Mesenchymal stem cell (in vitro differentiated cells and primary cell): ENCODE measurements around the gene FAM170B.

Source experiments
- DNase-seq: peaks from one replicate; pipeline ENCODE4 v3.0.0-alpha.2; 2013
- H2AFZ ChIP-seq: one replicate; pipeline ENCODE4 v1.6.1; 2013; ENCODE audit warnings: low read depth, mild to moderate bottlenecking, control low read depth, inconsistent platforms, low read length, moderate library complexity
- H2AK5ac ChIP-seq: 2 replicates; pipeline ENCODE4 v1.6.1; 2013; ENCODE audit warnings: low read length, moderate library complexity, mild to moderate bottlenecking, inconsistent platforms; ENCODE audit not compliant: severe bottlenecking
- H2BK120ac ChIP-seq: one replicate; pipeline ENCODE4 v1.6.1; 2013; ENCODE audit warnings: low read depth, mild to moderate bottlenecking, inconsistent platforms, low read length, moderate library complexity
- H2BK12ac ChIP-seq, 2 experiments: one replicate each; pipeline ENCODE4 v1.6.1; 2013; ENCODE audit warnings: inconsistent platforms in 2 of 2, low read length in 2 of 2, mild to moderate bottlenecking in 2 of 2, moderate library complexity in 2 of 2, control low read depth in 1 of 2
- H2BK15ac ChIP-seq: one replicate; pipeline ENCODE4 v1.6.1; 2013; ENCODE audit warnings: mild to moderate bottlenecking, low read depth, inconsistent platforms; ENCODE audit not compliant: poor library complexity, severe bottlenecking
- H2BK5ac ChIP-seq: 2 replicates; pipeline ENCODE4 v1.6.1; 2013; ENCODE audit warnings: low read depth, mild to moderate bottlenecking, low read length, control low read depth, inconsistent platforms; ENCODE audit not compliant: poor library complexity, severe bottlenecking
- H3K14ac ChIP-seq, 2 experiments: one replicate each; pipeline ENCODE4 v1.6.1; 2013; ENCODE audit warnings: inconsistent platforms in 2 of 2, low read length in 2 of 2, control low read depth in 1 of 2, mild to moderate bottlenecking in 1 of 2, moderate library complexity in 1 of 2
- H3K18ac ChIP-seq, 2 experiments: one replicate each; pipeline ENCODE4 v1.6.1; 2013; ENCODE audit warnings: inconsistent platforms in 2 of 2, low read length in 2 of 2, control low read depth in 1 of 2, low read depth in 1 of 2, mild to moderate bottlenecking in 1 of 2
- H3K23ac ChIP-seq, 2 experiments: one replicate each; pipeline ENCODE4 v1.6.1; 2013; ENCODE audit warnings: inconsistent platforms in 2 of 2, low read length in 2 of 2, mild to moderate bottlenecking in 2 of 2, moderate library complexity in 2 of 2, control low read depth in 1 of 2
- H3K27ac ChIP-seq: 2 replicates; pipeline ENCODE4 v1.5.1; 2013; ENCODE audit warnings: mild to moderate bottlenecking, moderate library complexity, low read length, control low read depth, inconsistent platforms; ENCODE audit not compliant: poor library complexity, severe bottlenecking
- H3K27me3 ChIP-seq, 2 experiments: 2 replicates each; pipeline versions ENCODE4 v1.6.1 to v1.7.0; 2013; ENCODE audit warnings: low read length in 2 of 2, mild to moderate bottlenecking in 2 of 2, moderate library complexity in 2 of 2, control low read depth in 1 of 2, inconsistent platforms in 1 of 2; ENCODE audit not compliant: control insufficient read depth in 1 of 2, insufficient read depth in 1 of 2
- H3K36me3 ChIP-seq, 2 experiments: 2 replicates each; pipeline versions ENCODE4 v1.6.1 to v1.7.0; 2013; ENCODE audit warnings: low read length in 2 of 2, control low read depth in 1 of 2, inconsistent platforms in 1 of 2, low read depth in 1 of 2, mild to moderate bottlenecking in 1 of 2; ENCODE audit not compliant: insufficient read depth in 2 of 2, control insufficient read depth in 1 of 2
- H3K4ac ChIP-seq, 2 experiments: one replicate each; pipeline ENCODE4 v1.6.1; 2013; ENCODE audit warnings: inconsistent platforms in 2 of 2, low read length in 2 of 2, mild to moderate bottlenecking in 2 of 2, moderate library complexity in 2 of 2, control low read depth in 1 of 2, low read depth in 1 of 2
- H3K4me1 ChIP-seq: 2 replicates; pipeline ENCODE4 v1.6.1; 2013; ENCODE audit warnings: low read depth, low read length, control low read depth; ENCODE audit not compliant: control insufficient read depth, insufficient read depth
- H3K4me2 ChIP-seq: 2 replicates; pipeline ENCODE4 v1.6.1; 2013; ENCODE audit warnings: low read length, mild to moderate bottlenecking, inconsistent platforms; ENCODE audit not compliant: poor library complexity, severe bottlenecking
- H3K4me3 ChIP-seq, 2 experiments: 2 replicates each; pipeline versions ENCODE4 v1.5.1 to v1.7.0; 2013; ENCODE audit warnings: low read length in 2 of 2, mild to moderate bottlenecking in 2 of 2, control low read depth in 1 of 2, low read depth in 1 of 2; ENCODE audit not compliant: insufficient read depth in 1 of 2
- H3K79me1 ChIP-seq: replicated peaks from 2 replicates; pipeline ENCODE4 v1.6.1; 2013; ENCODE audit warnings: mild to moderate bottlenecking, control low read depth, low read length, inconsistent platforms; ENCODE audit not compliant: poor library complexity, severe bottlenecking
- H3K9ac ChIP-seq: 2 replicates; pipeline ENCODE4 v1.7.0; 2013; ENCODE audit warnings: mild to moderate bottlenecking, low read length, moderate library complexity
- H3K9me3 ChIP-seq: 2 replicates; pipeline ENCODE4 v1.7.0; 2013; ENCODE audit warnings: mild to moderate bottlenecking, low read length; ENCODE audit not compliant: control insufficient read depth
- H4K8ac ChIP-seq: one replicate; pipeline ENCODE4 v1.6.1; 2013; ENCODE audit warnings: inconsistent platforms, mild to moderate bottlenecking, low read length, moderate library complexity
- H4K91ac ChIP-seq: one replicate; pipeline ENCODE4 v1.6.1; 2013; ENCODE audit warnings: mild to moderate bottlenecking, low read length, inconsistent platforms
- WGBS: methylation state at CpG from one replicate; pipeline ENCODE4 v1.1.7; 2013; ENCODE audit warnings: mixed read lengths; 5-methylcytosine and 5-hydroxymethylcytosine counted together

The FAM170B gene

GRCh38 chr10:49099046-49099445 lies 34.8 kb downstream of the FAM170B start:
- no peak for DNase-seq
- H3K4me2 ChIP-seq: no peak overlapping the region
- no peaks in the 10 kb centered on the region for H3K4me1 ChIP-seq
- no peak overlapping the region for H3K4ac ChIP-seq
- H3K9ac ChIP-seq: no peak overlapping the region
- H3K36me3 ChIP-seq: peaks cover 0 to 16% of the 10 kb centered on the region in 2 experiments
- H3K14ac ChIP-seq: no peak overlapping the region
- 61% methylated on average over 5 of the region's 8 CpGs for WGBS
- H4K8ac ChIP-seq: no peak overlapping the region
- H2AK5ac ChIP-seq: no peak overlapping the region
- H3K27ac ChIP-seq: no peak overlapping the region
- H2BK5ac ChIP-seq: no peak overlapping the region
- no peak overlapping the region for H3K4me3 ChIP-seq
- no peak overlapping the region for H2BK12ac ChIP-seq
- H3K23ac ChIP-seq: no peak overlapping the region
- H4K91ac ChIP-seq: no peak overlapping the region
- no peak overlapping the region for H3K18ac ChIP-seq
- H2BK15ac ChIP-seq: no peak overlapping the region
- H2AFZ ChIP-seq: no peak overlapping the region
- no peaks in the 10 kb centered on the region for H3K79me1 ChIP-seq
- H3K9me3 ChIP-seq: no peaks in the 10 kb centered on the region
- H3K27me3 ChIP-seq: no peaks in the 10 kb centered on the region
- H2BK120ac ChIP-seq: no peak overlapping the region

GRCh38 chr10:49096890-49097445 lies 36.9 kb downstream of the FAM170B start:
- Histone ChIP-seq H3K9me3 (no peaks in the 10 kb centered on the region), H2AK5ac (no peak overlapping the region), H3K27me3 (no peaks in the 10 kb centered on the region), H4K8ac (no peak overlapping the region), H3K36me3 (peaks cover 0 to 13% of the 10 kb centered on the region in 2 experiments), H3K4me2 (no peak overlapping the region), H3K23ac (no peak overlapping the region), H3K18ac (no peak overlapping the region), H3K14ac (no peak overlapping the region), H3K27ac (no peak overlapping the region), H3K9ac (no peak overlapping the region), H2BK5ac (no peak overlapping the region), H2BK120ac (no peak overlapping the region), H2AFZ (no peak overlapping the region), H3K4me3 (no peak overlapping the region), H2BK12ac (no peak overlapping the region), H3K4ac (no peak overlapping the region), H4K91ac (no peak overlapping the region), H2BK15ac (no peak overlapping the region), H3K79me1 (no peaks in the 10 kb centered on the region), H3K4me1 (no peaks in the 10 kb centered on the region)
- 80% methylated on average over 8 of the region's 8 CpGs for WGBS
- DNase-seq: no peak

DNA sequence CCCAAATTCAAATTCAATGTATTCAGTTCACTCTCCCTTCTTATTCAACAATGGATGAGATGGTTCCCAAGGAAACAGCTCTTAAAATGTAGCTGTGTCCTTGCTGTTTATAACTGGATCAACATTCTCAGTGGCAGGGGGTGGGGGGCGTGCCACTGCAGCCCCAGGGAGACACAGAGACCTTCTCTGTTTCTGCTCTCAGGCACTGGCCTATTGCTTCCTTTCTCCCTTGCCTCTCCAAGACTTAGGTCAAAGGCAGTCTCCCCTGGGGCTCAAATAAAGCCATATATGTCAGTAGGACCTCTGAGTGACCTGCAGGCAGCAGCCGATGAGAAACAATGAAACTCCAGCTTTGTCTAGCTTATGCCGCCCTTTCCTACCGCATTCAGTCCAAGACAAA lies 39.2 kb downstream of the FAM170B start:
- H2AFZ ChIP-seq: no peak overlapping the region
- H3K27ac ChIP-seq: no peak overlapping the region
- no peak overlapping the region for H2BK12ac ChIP-seq
- H3K4me3 ChIP-seq: no peak overlapping the region
- no peaks in the 10 kb centered on the region for H3K4me1 ChIP-seq
- H3K18ac ChIP-seq: no peak overlapping the region
- H3K14ac ChIP-seq: no peak overlapping the region
- no peaks in the 10 kb centered on the region for H3K79me1 ChIP-seq
- no peak overlapping the region for H2BK15ac ChIP-seq
- no peak overlapping the region for H3K4me2 ChIP-seq
- H2BK5ac ChIP-seq: no peak overlapping the region
- no peak overlapping the region for H4K91ac ChIP-seq
- H3K9me3 ChIP-seq: no peaks in the 10 kb centered on the region
- no peak overlapping the region for H4K8ac ChIP-seq
- no peak overlapping the region for H2BK120ac ChIP-seq
- no peak overlapping the region for H2AK5ac ChIP-seq
- peaks cover 0 to 16% of the 10 kb centered on the region in 2 experiments for H3K36me3 ChIP-seq
- H3K9ac ChIP-seq: no peak overlapping the region
- 83% methylated on average over 4 of the region's 4 CpGs for WGBS
- H3K27me3 ChIP-seq: no peaks in the 10 kb centered on the region
- DNase-seq: no peak
- H3K4ac ChIP-seq: no peak overlapping the region
- H3K23ac ChIP-seq: no peak overlapping the region

DNA sequence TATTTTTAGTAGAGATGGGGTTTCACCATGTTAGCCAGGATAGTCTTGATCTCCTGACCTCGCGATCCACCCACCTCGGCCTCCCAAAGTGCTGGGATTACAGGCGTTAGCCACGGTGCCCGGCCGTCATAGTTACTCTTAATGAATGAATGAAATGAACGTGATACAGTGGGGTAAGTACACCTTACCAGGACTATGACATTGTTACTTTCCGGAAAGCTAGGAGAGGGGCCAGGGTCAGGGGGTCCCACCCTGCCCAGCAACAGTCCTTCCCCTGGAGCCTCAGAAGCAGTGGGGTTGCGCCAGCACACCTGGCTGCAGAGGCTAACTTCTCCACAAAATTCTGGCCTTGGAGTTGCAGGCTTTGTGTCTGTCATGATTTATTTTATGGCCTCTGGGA lies 39.9 kb downstream of the FAM170B start:
- no peak overlapping the region for H3K27ac ChIP-seq
- H3K4me1 ChIP-seq: no peaks in the 10 kb centered on the region
- no peak overlapping the region for H3K4ac ChIP-seq
- H4K8ac ChIP-seq: no peak overlapping the region
- no peak overlapping the region for H3K9ac ChIP-seq
- no peak overlapping the region for H2BK12ac ChIP-seq
- H3K18ac ChIP-seq: no peak overlapping the region
- no peak overlapping the region for H3K4me2 ChIP-seq
- no peak overlapping the region for H3K14ac ChIP-seq
- no peak overlapping the region for H3K23ac ChIP-seq
- H3K27me3 ChIP-seq: no peaks in the 10 kb centered on the region
- no peak overlapping the region for H2BK5ac ChIP-seq
- 84% methylated on average over 10 of the region's 10 CpGs for WGBS
- H2BK15ac ChIP-seq: no peak overlapping the region
- H4K91ac ChIP-seq: no peak overlapping the region
- no peak for DNase-seq
- H2AK5ac ChIP-seq: no peak overlapping the region
- H3K4me3 ChIP-seq: no peak overlapping the region
- H3K79me1 ChIP-seq: no peaks in the 10 kb centered on the region
- H3K9me3 ChIP-seq: no peaks in the 10 kb centered on the region
- no peak overlapping the region for H2AFZ ChIP-seq
- H3K36me3 ChIP-seq: peaks cover 0 to 14% of the 10 kb centered on the region in 2 experiments
- H2BK120ac ChIP-seq: no peak overlapping the region
